GM23248 (cell line): Measurements from ENCODE around the gene PRKCQ.

ENCODE experiments used
- EZH2 ChIP-seq: fragments of 200-600 bp; sonication (generic); IDR thresholded peaks from 2 replicates; pipeline ENCODE4 v1.6.1; 2018; ENCODE audit warnings: antibody characterized with exemption, mild to moderate bottlenecking; ENCODE audit not compliant: insufficient read depth, poor library complexity, severe bottlenecking
- EZH2phosphoT487 ChIP-seq: fragments of 200-600 bp; sonication (generic); IDR thresholded peaks from 2 replicates; pipeline ENCODE4 v1.6.1; 2018; ENCODE audit warnings: antibody characterized with exemption, moderate library complexity, mild to moderate bottlenecking, low read depth; ENCODE audit not compliant: insufficient read depth

- no peak for TF ChIP-seq EZH2
- TF ChIP-seq EZH2phosphoT487: no peak
Observed at GRCh38 chr10:6514180-6514579, 65.9 kb downstream of the PRKCQ start.
